HepG2 (cell line): Measurements from ENCODE around the gene SAMD10. TPM values are rescaled to one million over a fixed set of nuclear protein-coding genes. Genes with fewer than 3 reads are reported as not detected.
A peak's percentile ranks its signal among the peaks of the same experiment; 100 is the strongest.

Source experiments
- GABPB1 ChIP-seq: IDR thresholded peaks from 2 replicates; pipeline ENCODE4 v1.6.1; 2016; ENCODE audit warnings: mild to moderate bottlenecking, missing genetic modification reagents, moderate library complexity, missing compliant biosample characterization
- KLF11 ChIP-seq: IDR thresholded peaks from 2 replicates; pipeline ENCODE4 v1.6.1; 2016; ENCODE audit warnings: missing compliant biosample characterization
- MAFG ChIP-seq: sonication (generic); formaldehyde crosslinking; IDR thresholded peaks from 2 replicates; pipeline ENCODE4 v1.5.1; 2020; ENCODE audit warnings: mild to moderate bottlenecking, missing genetic modification reagents
- MTA1 ChIP-seq: sonication (generic); formaldehyde crosslinking; IDR thresholded peaks from 2 replicates; pipeline ENCODE4 v1.4.0; 2020; ENCODE audit warnings: missing genetic modification reagents, mild to moderate bottlenecking, borderline replicate concordance
- MTF1 ChIP-seq: sonication (generic); formaldehyde crosslinking; IDR thresholded peaks from 2 replicates; pipeline ENCODE4 v1.5.0; 2020; ENCODE audit warnings: missing genetic modification reagents
- NBN ChIP-seq: fragments of 450-650 bp; conservative IDR thresholded peaks from 2 replicates; pipeline ENCODE4 v1.6.1; 2017
- PAWR ChIP-seq: sonication (generic); formaldehyde crosslinking; IDR thresholded peaks from 2 replicates; pipeline ENCODE4 v1.4.0; 2020; ENCODE audit warnings: missing genetic modification reagents, mild to moderate bottlenecking, borderline replicate concordance
- POLR2A ChIP-seq, 2 experiments: IDR thresholded peaks; 2 replicates each; pipeline ENCODE4 v1.6.1; 2011; ENCODE audit warnings: low read depth in 2 of 2, low read length in 2 of 2, mild to moderate bottlenecking in 1 of 2, moderate library complexity in 1 of 2; ENCODE audit not compliant: insufficient read depth in 1 of 2
- SIN3B ChIP-seq: fragments of 150-350 bp; IDR thresholded peaks from 2 replicates; pipeline ENCODE4 v1.6.1; 2014; ENCODE audit warnings: low read length
- SIX4 ChIP-seq: sonication (generic); formaldehyde crosslinking; IDR thresholded peaks from 2 replicates; pipeline ENCODE4 v1.4.0; 2020; ENCODE audit warnings: missing genetic modification reagents
- TBX3 ChIP-seq: fragments of 450-650 bp; IDR thresholded peaks from 2 replicates; pipeline ENCODE4 v1.6.1; 2017; ENCODE audit warnings: antibody characterized with exemption, mild to moderate bottlenecking, inconsistent platforms, borderline replicate concordance
- ZNF225 ChIP-seq: sonication (generic); formaldehyde crosslinking; IDR thresholded peaks from 2 replicates; pipeline ENCODE4 v1.4.0; 2020; ENCODE audit warnings: mild to moderate bottlenecking, missing genetic modification reagents
- ZNF251 ChIP-seq: sonication (generic); formaldehyde crosslinking; IDR thresholded peaks from 2 replicates; pipeline ENCODE4 v1.9.0; 2021; ENCODE audit warnings: mild to moderate bottlenecking, missing genetic modification reagents
- ZNF256 ChIP-seq: sonication (generic); formaldehyde crosslinking; conservative IDR thresholded peaks from 2 replicates; pipeline ENCODE4 v1.4.0; 2020; ENCODE audit warnings: missing genetic modification reagents
- ZNF33B ChIP-seq: sonication (generic); formaldehyde crosslinking; IDR thresholded peaks from 2 replicates; pipeline ENCODE4 v1.5.1; 2020; ENCODE audit warnings: mild to moderate bottlenecking, missing genetic modification reagents
- ZNF468 ChIP-seq: sonication (generic); formaldehyde crosslinking; IDR thresholded peaks from 2 replicates; pipeline ENCODE4 v1.8.0; 2022; ENCODE audit warnings: mild to moderate bottlenecking, moderate library complexity, missing genetic modification reagents
- ZNF543 ChIP-seq: sonication (generic); formaldehyde crosslinking; IDR thresholded peaks from 2 replicates; pipeline ENCODE4 v1.4.0; 2020; ENCODE audit warnings: mild to moderate bottlenecking, missing genetic modification reagents
- ZNF841 ChIP-seq: sonication (generic); formaldehyde crosslinking; IDR thresholded peaks from 2 replicates; pipeline ENCODE4 v1.8.1; 2023; ENCODE audit warnings: missing genetic modification reagents, borderline replicate concordance
- ZSCAN31 ChIP-seq: sonication (generic); formaldehyde crosslinking; IDR thresholded peaks from 2 replicates; pipeline ENCODE4 v1.5.0; 2020; ENCODE audit warnings: low read depth, mild to moderate bottlenecking, missing genetic modification reagents
- polyA plus RNA-seq, 8 experiments: library from polyadenylated mRNA; depleted of rRNA in 3 of 8; stranded (reverse) in 7 of 8; unstranded in 1 of 8; fragments of >200 nt; fragmentation: Illumina TruSeq in 4 of 8; extraction: Trizol in 4 of 8; gene quantifications; 2 replicates each; pipeline versions ENCODE4 v1.2.1 to v1.2.3, GENCODE V29; 2011 to 2016; ENCODE audit warnings: low read depth in 4 of 8, missing spikeins in 1 of 8, mixed read lengths in 1 of 8; ENCODE audit not compliant: insufficient read depth in 1 of 8
- total RNA-seq, 5 experiments: library from RNA; depleted of rRNA; stranded (reverse); fragments of >200 nt; fragmentation: Illumina TruSeq; extraction: Trizol; gene quantifications; 2 replicates each; pipeline ENCODE4 v1.2.3, GENCODE V29; 2016; ENCODE audit warnings: low read depth in 1 of 5
- TF ChIP-seq, protein P1 (sequence below): IDR thresholded peaks from 2 replicates; pipeline ENCODE4 v1.6.1; 2016; ENCODE audit warnings: low read depth, missing genetic modification reagents, missing compliant biosample characterization

SAMD10 gene
- total and polyA plus RNA-seq, 2 of the 13 experiments (the other 11 are each of a cell fraction or from before 2014, with no cell fraction given): 6.1 to 11.0 TPM

- TF ChIP-seq, protein P1, sequence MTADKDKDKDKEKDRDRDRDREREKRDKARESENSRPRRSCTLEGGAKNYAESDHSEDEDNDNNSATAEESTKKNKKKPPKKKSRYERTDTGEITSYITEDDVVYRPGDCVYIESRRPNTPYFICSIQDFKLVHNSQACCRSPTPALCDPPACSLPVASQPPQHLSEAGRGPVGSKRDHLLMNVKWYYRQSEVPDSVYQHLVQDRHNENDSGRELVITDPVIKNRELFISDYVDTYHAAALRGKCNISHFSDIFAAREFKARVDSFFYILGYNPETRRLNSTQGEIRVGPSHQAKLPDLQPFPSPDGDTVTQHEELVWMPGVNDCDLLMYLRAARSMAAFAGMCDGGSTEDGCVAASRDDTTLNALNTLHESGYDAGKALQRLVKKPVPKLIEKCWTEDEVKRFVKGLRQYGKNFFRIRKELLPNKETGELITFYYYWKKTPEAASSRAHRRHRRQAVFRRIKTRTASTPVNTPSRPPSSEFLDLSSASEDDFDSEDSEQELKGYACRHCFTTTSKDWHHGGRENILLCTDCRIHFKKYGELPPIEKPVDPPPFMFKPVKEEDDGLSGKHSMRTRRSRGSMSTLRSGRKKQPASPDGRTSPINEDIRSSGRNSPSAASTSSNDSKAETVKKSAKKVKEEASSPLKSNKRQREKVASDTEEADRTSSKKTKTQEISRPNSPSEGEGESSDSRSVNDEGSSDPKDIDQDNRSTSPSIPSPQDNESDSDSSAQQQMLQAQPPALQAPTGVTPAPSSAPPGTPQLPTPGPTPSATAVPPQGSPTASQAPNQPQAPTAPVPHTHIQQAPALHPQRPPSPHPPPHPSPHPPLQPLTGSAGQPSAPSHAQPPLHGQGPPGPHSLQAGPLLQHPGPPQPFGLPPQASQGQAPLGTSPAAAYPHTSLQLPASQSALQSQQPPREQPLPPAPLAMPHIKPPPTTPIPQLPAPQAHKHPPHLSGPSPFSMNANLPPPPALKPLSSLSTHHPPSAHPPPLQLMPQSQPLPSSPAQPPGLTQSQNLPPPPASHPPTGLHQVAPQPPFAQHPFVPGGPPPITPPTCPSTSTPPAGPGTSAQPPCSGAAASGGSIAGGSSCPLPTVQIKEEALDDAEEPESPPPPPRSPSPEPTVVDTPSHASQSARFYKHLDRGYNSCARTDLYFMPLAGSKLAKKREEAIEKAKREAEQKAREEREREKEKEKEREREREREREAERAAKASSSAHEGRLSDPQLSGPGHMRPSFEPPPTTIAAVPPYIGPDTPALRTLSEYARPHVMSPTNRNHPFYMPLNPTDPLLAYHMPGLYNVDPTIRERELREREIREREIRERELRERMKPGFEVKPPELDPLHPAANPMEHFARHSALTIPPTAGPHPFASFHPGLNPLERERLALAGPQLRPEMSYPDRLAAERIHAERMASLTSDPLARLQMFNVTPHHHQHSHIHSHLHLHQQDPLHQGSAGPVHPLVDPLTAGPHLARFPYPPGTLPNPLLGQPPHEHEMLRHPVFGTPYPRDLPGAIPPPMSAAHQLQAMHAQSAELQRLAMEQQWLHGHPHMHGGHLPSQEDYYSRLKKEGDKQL: no peak
- TF ChIP-seq SIX4 (CRISPR knock-in tag): no peak
- TF ChIP-seq MAFG: no peak
- TF ChIP-seq ZNF543 (CRISPR knock-in tag): peak; percentile 95
- no peak for TF ChIP-seq TBX3
- TF ChIP-seq ZNF841 (CRISPR knock-in tag): no peak
- TF ChIP-seq SIN3B: peak; percentile 49; the same call in 1 of the 2 replicates
- no peak for TF ChIP-seq ZNF256 (CRISPR knock-in tag)
- TF ChIP-seq NBN: no peak
- no peak for TF ChIP-seq PAWR (CRISPR knock-in tag)
- peak; percentile 57; the same call in 1 of the 2 replicates for TF ChIP-seq ZNF225 (CRISPR knock-in tag)
- no peak for TF ChIP-seq ZNF468
- no peak for TF ChIP-seq ZNF251 (CRISPR knock-in tag)
- no peak for TF ChIP-seq KLF11 (CRISPR knock-in tag)
- no peak for TF ChIP-seq MTF1 (CRISPR knock-in tag)
- no peak for TF ChIP-seq ZNF33B
- TF ChIP-seq GABPB1: peak; percentile 59; the same call in 1 of the 2 replicates
- TF ChIP-seq MTA1 (CRISPR knock-in tag): peak; percentile 90; the same call in 1 of the 2 replicates
- TF ChIP-seq ZSCAN31 (CRISPR knock-in tag): peak; percentile 71; the same call in 1 of the 2 replicates
- TF ChIP-seq POLR2A (IDR thresholded peaks at IDR 0.05; ENCODE audit: insufficient read depth in 1 of 2, low read depth in 2 of 2, low read length in 2 of 2): peak; percentile 44 to 49
These were observed 10.3 kb downstream of the SAMD10 start (continued) for GRCh38 chr20:63968928-63969760.
